Adrenal gland (tissue), 5 donors: ENCODE results near the gene ST6GALNAC3.

Source experiments
- CTCF ChIP-seq, 6 experiments: fragments of 450-650 bp in 4 of 6; fragments of 200-600 bp in 2 of 6; sonication (generic) in 1 of 6; IDR thresholded peaks; 1 replicate in 5 of 6; 2 replicates in 1 of 6; pipeline versions ENCODE4 v1.5.1 to v1.8.0; 2016 to 2021; ENCODE audit warnings: antibody characterized with exemption in 6 of 6, mild to moderate bottlenecking in 2 of 6, moderate library complexity in 1 of 6
- POLR2A ChIP-seq, 2 donors: fragments of 450-650 bp; IDR thresholded peaks; one replicate each; pipeline ENCODE4 v1.6.1; 2017; ENCODE audit warnings: antibody characterized with exemption in 2 of 2, mild to moderate bottlenecking in 2 of 2, moderate library complexity in 1 of 2
- donor health status: DM: no; HTN: no; CAD: no.

GRCh38 chr1:76343356-76343755 is 268.8 kb downstream of the ST6GALNAC3 start:
- TF ChIP-seq CTCF (IDR thresholded peaks at IDR 0.05) (no peak), POLR2A (IDR thresholded peaks at IDR 0.05) (no peak)
